ENCODE measurements around the gene AKAP13. TPM values are rescaled to one million over a fixed set of nuclear protein-coding genes. Genes with fewer than 3 reads are reported as not detected.

The AKAP13 gene
- polyA plus RNA-seq, 3 donors: 47.9 to 99.7 (median 92.6) TPM

GRCh38 chr15:85571780-85572179 is 191.4 kb downstream of the AKAP13 start:
- no peak for DNase-seq
- Histone ChIP-seq H3K4me3 (replicated peaks in 1 of 3; ENCODE audit: low read depth in 2 of 3, low read length in 3 of 3) (no peak overlapping the region), H3K27me3 (ENCODE audit: control insufficient read depth in 2 of 2, insufficient read depth in 2 of 2, low read length in 2 of 2) (no peaks in the 10 kb centered on the region), H3K9ac (ENCODE audit: insufficient read depth, low read length, poor library complexity, severe bottlenecking) (no peak overlapping the region), H3K79me2 (ENCODE audit: insufficient read depth, low read length) (peaks cover 100% of the 10 kb centered on the region), H3K9me3 (replicated peaks in 1 of 2; ENCODE audit: control insufficient read depth in 1 of 2, insufficient read depth in 1 of 2, low read length in 2 of 2) (no peaks in the 10 kb centered on the region), H3K36me3 (replicated peaks in 1 of 2; ENCODE audit: control insufficient read depth in 1 of 2, insufficient read depth in 2 of 2, low read length in 2 of 2) (peaks cover 20 to 35% of the 10 kb centered on the region in 2 donors), H2AFZ (ENCODE audit: insufficient read depth, low read depth, low read length, poor library complexity, severe bottlenecking) (no peak overlapping the region), H4K20me1 (ENCODE audit: insufficient read depth, low read length) (peaks cover 100% of the 10 kb centered on the region), H3K4me2 (replicated peaks; ENCODE audit: extremely low read depth, low read length, poor library complexity, severe bottlenecking) (no peak overlapping the region), H3K4me1 (ENCODE audit: control insufficient read depth in 1 of 2, insufficient read depth in 2 of 2, low read length in 2 of 2) (peaks cover 44 to 45% of the 10 kb centered on the region in 2 donors), H3K27ac (ENCODE audit: low read depth in 1 of 2, low read length in 2 of 2) (peak overlapping the region in 1 of 2 donors; percentile 89)
- intact Hi-C loops (cut with micrococcal nuclease): no loop called here
- no peak for TF ChIP-seq CTCF (IDR thresholded peaks at IDR 0.05)
- Mint-ChIP-seq H3K9me3 (no peaks in the 10 kb centered on the region), H3K4me3 (no peak overlapping the region), H3K4me1 (peaks cover 42% of the 10 kb centered on the region), H3K36me3 (peaks cover 36 to 45% of the 10 kb centered on the region in 2 donors), H3K27me3 (ENCODE audit: low read depth in 3 of 3) (peaks cover 0 to 2% (median 0%) of the 10 kb centered on the region in 3 donors), H3K27ac (peak overlapping the region in 5 of 7 donors; percentile 17 to 86 (median 61))
- WGBS (ENCODE audit: insufficient coverage): 100% methylated on average over 1 of the region's 1 CpG

- WGBS (ENCODE audit: insufficient coverage): 100% methylated on average over 1 of the region's 3 CpGs
- Histone ChIP-seq H3K36me3 (replicated peaks in 1 of 2; ENCODE audit: control insufficient read depth in 1 of 2, insufficient read depth in 2 of 2, low read length in 2 of 2) (peaks cover 48 to 60% of the 10 kb centered on the region in 2 donors), H3K27me3 (ENCODE audit: control insufficient read depth in 2 of 2, insufficient read depth in 2 of 2, low read length in 2 of 2) (no peaks in the 10 kb centered on the region), H2AFZ (ENCODE audit: insufficient read depth, low read depth, low read length, poor library complexity, severe bottlenecking) (no peak overlapping the region), H3K9ac (ENCODE audit: insufficient read depth, low read length, poor library complexity, severe bottlenecking) (no peak overlapping the region), H3K4me3 (replicated peaks in 1 of 3; ENCODE audit: low read depth in 2 of 3, low read length in 3 of 3) (no peak overlapping the region), H3K79me2 (ENCODE audit: insufficient read depth, low read length) (peaks cover 99% of the 10 kb centered on the region), H4K20me1 (ENCODE audit: insufficient read depth, low read length) (peaks cover 96% of the 10 kb centered on the region), H3K27ac (ENCODE audit: low read depth in 1 of 2, low read length in 2 of 2) (peak overlapping the region in 1 of 2 donors; percentile 42), H3K4me2 (replicated peaks; ENCODE audit: extremely low read depth, low read length, poor library complexity, severe bottlenecking) (no peak overlapping the region), H3K4me1 (ENCODE audit: control insufficient read depth in 1 of 2, insufficient read depth in 2 of 2, low read length in 2 of 2) (peaks cover 46% of the 10 kb centered on the region in 2 donors), H3K9me3 (replicated peaks in 1 of 2; ENCODE audit: control insufficient read depth in 1 of 2, insufficient read depth in 1 of 2, low read length in 2 of 2) (no peaks in the 10 kb centered on the region)
- H3K4me1 Mint-ChIP-seq: peaks cover 55% of the 10 kb centered on the region
- no peaks in the 10 kb centered on the region for H3K9me3 Mint-ChIP-seq
- DNase-seq: no peak
- peaks cover 57 to 73% of the 10 kb centered on the region in 2 donors for H3K36me3 Mint-ChIP-seq
- H3K27me3 Mint-ChIP-seq (ENCODE audit: low read depth in 3 of 3): peaks cover 0 to 4% (median 0%) of the 10 kb centered on the region in 3 donors
- intact Hi-C loops (cut with micrococcal nuclease): no loop called here
- no peak for TF ChIP-seq CTCF (IDR thresholded peaks at IDR 0.05)
- no peak overlapping the region for H3K4me3 Mint-ChIP-seq
- peak overlapping the region in 5 of 7 donors; percentile 23 to 80 (median 41) for H3K27ac Mint-ChIP-seq
These were observed 196.0 kb downstream of the AKAP13 start for GRCh38 chr15:85576392-85576791.
